ENCODE data around the gene SETD3.
A peak's percentile ranks its signal among the peaks of the same experiment; 100 is the strongest.

SETD3 gene

GRCh38 chr14:99422228-99423010, 58.2 kb downstream of the SETD3 start:
- TF ChIP-seq YY1 (IDR thresholded peaks at IDR 0.05; ENCODE audit: insufficient read depth, insufficient read length) = no peak
- DNase-seq (ENCODE audit: low read depth, low spot score) = no peak
- H3K36me3 ChIP-seq (ENCODE audit: insufficient read depth, insufficient read length, low read length) = peaks cover 6% of the 10 kb centered on the region
- no peaks in the 10 kb centered on the region for H3K27me3 ChIP-seq (ENCODE audit: insufficient read depth, insufficient read length)
- H3K9ac ChIP-seq (ENCODE audit: insufficient read length, low read depth) = no peak overlapping the region
- H3K9me3 ChIP-seq (ENCODE audit: insufficient read depth, low read length) = no peaks in the 10 kb centered on the region
- H3K4me1 ChIP-seq (ENCODE audit: insufficient read depth, insufficient read length) = peaks cover 8% of the 10 kb centered on the region
- H3K4me3 ChIP-seq (ENCODE audit: insufficient read length, low read depth) = no peak overlapping the region

- Histone ChIP-seq H3K27me3 (ENCODE audit: insufficient read depth, insufficient read length) (no peaks in the 10 kb centered on the region), H3K36me3 (ENCODE audit: insufficient read depth, insufficient read length, low read length) (peaks cover 6% of the 10 kb centered on the region), H3K4me3 (ENCODE audit: insufficient read length, low read depth) (no peak overlapping the region), H3K9ac (ENCODE audit: insufficient read length, low read depth) (no peak overlapping the region), H3K4me1 (ENCODE audit: insufficient read depth, insufficient read length) (peaks cover 2% of the 10 kb centered on the region), H3K9me3 (ENCODE audit: insufficient read depth, low read length) (no peaks in the 10 kb centered on the region)
- DNase-seq (ENCODE audit: low read depth, low spot score) = no peak
- TF ChIP-seq SUZ12 (IDR thresholded peaks at IDR 0.05; ENCODE audit: extremely low read depth, insufficient read depth, insufficient read length) (no peak), YY1 (IDR thresholded peaks at IDR 0.05; ENCODE audit: insufficient read depth, insufficient read length) (no peak), ZNF274 (IDR thresholded peaks at IDR 0.05; ENCODE audit: low read depth, low read length) (no peak)
Measured at GRCh38 chr14:99420711-99421110, 59.9 kb downstream of the SETD3 start.

GRCh38 chr14:99419905-99420304, 60.8 kb downstream of the SETD3 start:
- no peak overlapping the region for H3K4me3 ChIP-seq (ENCODE audit: insufficient read length, low read depth)
- no peak overlapping the region for H3K9ac ChIP-seq (ENCODE audit: insufficient read length, low read depth)
- H3K9me3 ChIP-seq (ENCODE audit: insufficient read depth, low read length) = no peaks in the 10 kb centered on the region
- H3K36me3 ChIP-seq (ENCODE audit: insufficient read depth, insufficient read length, low read length) = peaks cover 2% of the 10 kb centered on the region
- TF ChIP-seq SUZ12 (IDR thresholded peaks at IDR 0.05; ENCODE audit: extremely low read depth, insufficient read depth, insufficient read length) (no peak), YY1 (IDR thresholded peaks at IDR 0.05; ENCODE audit: insufficient read depth, insufficient read length) (no peak), ZNF274 (IDR thresholded peaks at IDR 0.05; ENCODE audit: low read depth, low read length) (no peak)
- H3K27me3 ChIP-seq (ENCODE audit: insufficient read depth, insufficient read length) = no peaks in the 10 kb centered on the region
- peaks cover 2% of the 10 kb centered on the region for H3K4me1 ChIP-seq (ENCODE audit: insufficient read depth, insufficient read length)
- DNase-seq (ENCODE audit: low read depth, low spot score) = no peak

- Histone ChIP-seq H3K36me3 (ENCODE audit: insufficient read depth, insufficient read length, low read length) (peaks cover 2% of the 10 kb centered on the region), H3K9me3 (ENCODE audit: insufficient read depth, low read length) (no peaks in the 10 kb centered on the region), H3K27me3 (ENCODE audit: insufficient read depth, insufficient read length) (no peaks in the 10 kb centered on the region), H3K9ac (ENCODE audit: insufficient read length, low read depth) (no peak overlapping the region), H3K4me3 (ENCODE audit: insufficient read length, low read depth) (no peak overlapping the region), H3K4me1 (ENCODE audit: insufficient read depth, insufficient read length) (peaks cover 2% of the 10 kb centered on the region)
- no peak for DNase-seq (ENCODE audit: low read depth, low spot score)
- no peak for TF ChIP-seq YY1 (IDR thresholded peaks at IDR 0.05; ENCODE audit: insufficient read depth, insufficient read length)
- no peak for TF ChIP-seq ZNF274 (IDR thresholded peaks at IDR 0.05; ENCODE audit: low read depth, low read length)
- no peak for TF ChIP-seq SUZ12 (IDR thresholded peaks at IDR 0.05; ENCODE audit: extremely low read depth, insufficient read depth, insufficient read length)
Measured at GRCh38 chr14:99418242-99418641, 62.4 kb downstream of the SETD3 start.

GRCh38 chr14:99416909-99417308, 63.8 kb downstream of the SETD3 start:
- no peak overlapping the region for H3K4me3 ChIP-seq (ENCODE audit: insufficient read length, low read depth)
- DNase-seq (ENCODE audit: low read depth, low spot score) = no peak
- TF ChIP-seq SUZ12 (IDR thresholded peaks at IDR 0.05; ENCODE audit: extremely low read depth, insufficient read depth, insufficient read length) (no peak), YY1 (IDR thresholded peaks at IDR 0.05; ENCODE audit: insufficient read depth, insufficient read length) (no peak)
- peaks cover 6% of the 10 kb centered on the region for H3K4me1 ChIP-seq (ENCODE audit: insufficient read depth, insufficient read length)
- no peaks in the 10 kb centered on the region for H3K27me3 ChIP-seq (ENCODE audit: insufficient read depth, insufficient read length)
- no peaks in the 10 kb centered on the region for H3K36me3 ChIP-seq (ENCODE audit: insufficient read depth, insufficient read length, low read length)
- H3K9ac ChIP-seq (ENCODE audit: insufficient read length, low read depth) = no peak overlapping the region
- no peaks in the 10 kb centered on the region for H3K9me3 ChIP-seq (ENCODE audit: insufficient read depth, low read length)

- H3K36me3 ChIP-seq (ENCODE audit: insufficient read depth, insufficient read length, low read length) = no peaks in the 10 kb centered on the region
- H3K4me3 ChIP-seq (ENCODE audit: insufficient read length, low read depth) = no peak overlapping the region
Measured at GRCh38 chr14:99415496-99416281, 65.0 kb downstream of the SETD3 start.

GRCh38 chr14:99413911-99414310, 66.7 kb downstream of the SETD3 start:
- Histone ChIP-seq H3K36me3 (ENCODE audit: insufficient read depth, insufficient read length, low read length) (no peaks in the 10 kb centered on the region), H3K4me1 (ENCODE audit: insufficient read depth, insufficient read length) (peaks cover 3% of the 10 kb centered on the region)
- TF ChIP-seq YY1 (IDR thresholded peaks at IDR 0.05; ENCODE audit: insufficient read depth, insufficient read length) = no peak
- TF ChIP-seq ZNF274 (IDR thresholded peaks at IDR 0.05; ENCODE audit: low read depth, low read length) = no peak

More at GRCh38 chr14:99415496-99416281, 65.0 kb downstream of the SETD3 start:
- Histone ChIP-seq H3K9ac (ENCODE audit: insufficient read length, low read depth) (no peak overlapping the region), H3K4me1 (ENCODE audit: insufficient read depth, insufficient read length) (peaks cover 5% of the 10 kb centered on the region), H3K27me3 (ENCODE audit: insufficient read depth, insufficient read length) (no peaks in the 10 kb centered on the region), H3K9me3 (ENCODE audit: insufficient read depth, low read length) (no peaks in the 10 kb centered on the region)
- DNase-seq (ENCODE audit: low read depth, low spot score) = peak; percentile 69
- no peak for TF ChIP-seq ZNF274 (IDR thresholded peaks at IDR 0.05; ENCODE audit: low read depth, low read length)
- no peak for TF ChIP-seq YY1 (IDR thresholded peaks at IDR 0.05; ENCODE audit: insufficient read depth, insufficient read length)
- TF ChIP-seq SUZ12 (IDR thresholded peaks at IDR 0.05; ENCODE audit: extremely low read depth, insufficient read depth, insufficient read length) = no peak

More at GRCh38 chr14:99413911-99414310, 66.7 kb downstream of the SETD3 start:
- DNase-seq (ENCODE audit: low read depth, low spot score) = no peak
- H3K27me3 ChIP-seq (ENCODE audit: insufficient read depth, insufficient read length) = no peaks in the 10 kb centered on the region
- H3K4me3 ChIP-seq (ENCODE audit: insufficient read length, low read depth) = no peak overlapping the region
- no peaks in the 10 kb centered on the region for H3K9me3 ChIP-seq (ENCODE audit: insufficient read depth, low read length)
- H3K9ac ChIP-seq (ENCODE audit: insufficient read length, low read depth) = peak overlapping the region; percentile 28

Measured in NT2/D1 (cell line).